ENCODE measurements around the gene PMPCA.

DNA sequence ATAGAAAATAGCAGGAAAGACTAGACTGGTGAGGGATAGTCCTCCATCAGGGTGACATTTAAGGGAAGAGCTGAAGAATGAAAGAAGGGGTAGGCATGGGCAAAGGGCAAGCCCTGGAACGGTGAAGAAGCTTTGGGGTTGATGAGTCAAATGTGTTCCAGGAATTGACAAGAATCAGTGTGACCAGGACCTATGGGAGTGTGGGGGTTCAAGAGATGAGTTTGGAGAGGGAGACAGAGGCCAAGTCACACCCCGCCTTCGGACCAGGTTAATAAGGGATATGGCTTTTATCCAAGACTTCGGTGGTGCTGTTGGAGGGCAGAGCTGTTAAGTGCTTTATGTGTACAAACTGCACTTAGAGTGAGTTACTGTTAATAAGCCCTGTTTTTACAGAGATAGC, 920 bp downstream of the PMPCA start:
- TF ChIP-seq, protein P1, sequence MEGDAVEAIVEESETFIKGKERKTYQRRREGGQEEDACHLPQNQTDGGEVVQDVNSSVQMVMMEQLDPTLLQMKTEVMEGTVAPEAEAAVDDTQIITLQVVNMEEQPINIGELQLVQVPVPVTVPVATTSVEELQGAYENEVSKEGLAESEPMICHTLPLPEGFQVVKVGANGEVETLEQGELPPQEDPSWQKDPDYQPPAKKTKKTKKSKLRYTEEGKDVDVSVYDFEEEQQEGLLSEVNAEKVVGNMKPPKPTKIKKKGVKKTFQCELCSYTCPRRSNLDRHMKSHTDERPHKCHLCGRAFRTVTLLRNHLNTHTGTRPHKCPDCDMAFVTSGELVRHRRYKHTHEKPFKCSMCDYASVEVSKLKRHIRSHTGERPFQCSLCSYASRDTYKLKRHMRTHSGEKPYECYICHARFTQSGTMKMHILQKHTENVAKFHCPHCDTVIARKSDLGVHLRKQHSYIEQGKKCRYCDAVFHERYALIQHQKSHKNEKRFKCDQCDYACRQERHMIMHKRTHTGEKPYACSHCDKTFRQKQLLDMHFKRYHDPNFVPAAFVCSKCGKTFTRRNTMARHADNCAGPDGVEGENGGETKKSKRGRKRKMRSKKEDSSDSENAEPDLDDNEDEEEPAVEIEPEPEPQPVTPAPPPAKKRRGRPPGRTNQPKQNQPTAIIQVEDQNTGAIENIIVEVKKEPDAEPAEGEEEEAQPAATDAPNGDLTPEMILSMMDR (IDR thresholded peaks at IDR 0.05) = no peak
- no peak for TF ChIP-seq POLR2A (IDR thresholded peaks at IDR 0.05)
